Ectodermal cell (in vitro differentiated cells): ENCODE measurements around the gene HSD3B7.

Experiments used
- H3K27ac ChIP-seq: 2 replicates; pipeline ENCODE4 v1.7.0; 2013; ENCODE audit warnings: mild to moderate bottlenecking, low read depth, low read length; ENCODE audit not compliant: insufficient read depth, poor library complexity, severe bottlenecking
- H3K27me3 ChIP-seq: 2 replicates; pipeline ENCODE4 v1.7.0; 2013; ENCODE audit warnings: mild to moderate bottlenecking, low read length; ENCODE audit not compliant: insufficient read depth, control insufficient read depth, poor library complexity, severe bottlenecking
- H3K36me3 ChIP-seq: one replicate; pipeline ENCODE4 v1.7.0; 2013; ENCODE audit warnings: low read length; ENCODE audit not compliant: control insufficient read depth, insufficient read depth
- H3K4me1 ChIP-seq: one replicate; pipeline ENCODE4 v1.7.0; 2013; ENCODE audit warnings: low read length; ENCODE audit not compliant: control insufficient read depth, insufficient read depth
- H3K4me3 ChIP-seq: 2 replicates; pipeline ENCODE4 v1.7.0; 2013; ENCODE audit warnings: low read depth, low read length, control low read depth; ENCODE audit not compliant: insufficient read depth
- H3K9me3 ChIP-seq: 2 replicates; pipeline ENCODE4 v1.7.0; 2013; ENCODE audit warnings: mild to moderate bottlenecking, low read length, moderate library complexity; ENCODE audit not compliant: control insufficient read depth
- WGBS, 2 experiments: methylation state at CpG; one replicate each; pipeline ENCODE4 v1.1.7; 2013; ENCODE audit warnings: missing lambda C conversion rate in 2 of 2; 5-methylcytosine and 5-hydroxymethylcytosine counted together

Gene HSD3B7

DNA sequence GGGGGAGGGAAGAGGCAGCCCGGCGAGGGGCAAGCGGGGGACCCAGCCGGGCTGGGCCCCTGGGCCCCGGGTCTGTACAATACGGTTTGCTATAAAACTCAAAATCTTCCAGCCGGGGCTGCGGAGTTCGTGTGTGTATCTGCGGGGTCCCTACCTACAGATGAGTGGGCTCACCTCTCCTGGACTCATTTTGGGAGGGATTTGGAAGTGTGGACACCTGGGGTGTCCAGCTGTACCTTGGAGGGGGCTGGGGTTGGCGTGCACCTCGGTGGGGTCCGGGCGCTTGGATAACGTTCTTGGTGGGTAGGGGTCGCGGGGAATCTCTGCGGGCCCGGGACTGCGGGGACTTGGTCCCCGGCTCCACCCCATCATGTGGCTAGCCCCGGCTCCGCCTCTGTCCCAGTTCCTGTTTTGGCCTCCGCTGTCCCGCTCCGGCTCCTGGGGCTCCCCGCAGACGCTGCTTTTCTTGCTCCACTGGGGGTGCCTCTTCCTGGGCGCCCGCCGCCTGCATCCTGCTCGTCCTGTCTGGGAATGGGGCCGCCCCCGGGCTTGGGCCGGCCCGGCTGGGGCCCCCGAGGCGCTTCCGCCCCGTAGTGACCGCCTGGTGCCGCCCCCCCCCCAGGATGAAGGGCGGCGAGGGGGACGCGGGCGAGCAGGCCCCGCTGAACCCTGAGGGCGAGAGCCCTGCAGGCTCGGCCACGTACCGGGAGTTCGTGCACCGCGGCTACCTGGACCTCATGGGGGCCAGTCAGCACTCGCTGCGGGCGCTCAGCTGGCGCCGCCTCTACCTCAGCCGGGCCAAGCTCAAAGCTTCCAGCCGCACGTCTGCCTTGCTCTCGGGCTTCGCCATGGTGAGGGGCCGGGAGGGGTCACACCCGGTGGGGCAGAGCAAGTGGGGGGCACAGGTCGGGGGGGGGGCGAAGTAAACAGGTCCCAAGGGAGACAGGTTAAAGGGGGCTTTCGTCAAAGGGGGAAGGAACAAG is 36.0 kb upstream of the HSD3B7 start, which contains the start of gene ORAI3:
ORAI3 (plus strand) TSS at position 402 of the 983 bp plus-strand sequence; CDS start at position 624, 222 bp downstream.
- WGBS, 2 experiments, result 0% methylated on average over 70 of the region's 70 CpGs

DNA sequence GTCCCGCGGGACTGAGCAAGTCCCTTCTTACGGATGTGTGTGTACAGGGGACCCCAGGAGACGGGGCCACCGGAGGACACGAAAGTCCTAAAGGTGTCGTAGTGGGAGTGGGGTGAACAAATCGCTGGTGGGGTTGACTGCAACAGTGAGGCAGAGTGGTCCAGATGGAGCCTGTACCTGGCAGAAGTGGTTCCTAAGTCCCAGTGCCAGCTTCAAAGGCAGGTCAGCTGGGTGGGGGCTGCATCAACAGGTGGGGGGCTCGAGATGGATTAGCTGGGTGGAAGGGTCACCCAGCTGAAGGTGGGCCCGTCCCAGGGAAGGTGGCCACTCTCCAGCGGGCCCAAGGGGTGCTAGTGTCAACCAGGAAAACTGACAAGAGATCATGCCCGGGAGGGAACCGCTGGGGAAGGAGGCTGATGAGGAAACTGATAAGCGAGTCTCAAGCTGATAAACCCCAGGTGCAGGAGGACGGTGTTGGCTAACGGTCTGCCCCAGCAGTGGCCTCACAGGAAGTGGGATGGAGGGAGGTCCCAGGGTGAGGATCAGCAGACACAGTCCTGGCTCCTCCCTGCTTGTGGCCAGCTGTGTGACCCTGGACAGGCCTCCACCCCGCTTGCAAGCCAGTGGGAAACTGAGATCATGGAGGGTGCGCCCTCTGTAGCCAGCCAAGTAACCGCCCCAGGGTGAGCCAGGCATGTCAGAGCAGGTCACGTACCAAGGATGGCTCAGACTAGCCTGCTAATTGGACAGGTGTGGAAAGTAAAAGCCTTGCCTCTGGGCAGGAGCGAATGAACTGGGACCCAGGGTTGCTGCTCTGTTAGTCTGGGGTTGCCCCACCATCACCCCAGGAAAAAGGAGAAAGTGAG is 35.1 kb upstream of the HSD3B7 start:
- peak overlapping the region; percentile 87 for H3K4me3 ChIP-seq
- no peaks in the 10 kb centered on the region for H3K27me3 ChIP-seq
- H3K4me1 ChIP-seq, result peaks cover 19% of the 10 kb centered on the region
- peaks cover 2% of the 10 kb centered on the region for H3K36me3 ChIP-seq
- 12 to 14% methylated on average over 21 of the region's 21 CpGs for WGBS, 2 experiments
- no peak overlapping the region for H3K27ac ChIP-seq
- H3K9me3 ChIP-seq, result no peaks in the 10 kb centered on the region

More for the DNA sequence above, 36.0 kb upstream of the HSD3B7 start, which contains the start of gene ORAI3:
- Histone ChIP-seq H3K4me1 (peaks cover 16% of the 10 kb centered on the region), H3K36me3 (peaks cover 11% of the 10 kb centered on the region), H3K27me3 (no peaks in the 10 kb centered on the region), H3K9me3 (no peaks in the 10 kb centered on the region), H3K4me3 (peak within 1 kb of the TSS; percentile 87), H3K27ac (peak within 1 kb of the TSS; percentile 97)

DNA sequence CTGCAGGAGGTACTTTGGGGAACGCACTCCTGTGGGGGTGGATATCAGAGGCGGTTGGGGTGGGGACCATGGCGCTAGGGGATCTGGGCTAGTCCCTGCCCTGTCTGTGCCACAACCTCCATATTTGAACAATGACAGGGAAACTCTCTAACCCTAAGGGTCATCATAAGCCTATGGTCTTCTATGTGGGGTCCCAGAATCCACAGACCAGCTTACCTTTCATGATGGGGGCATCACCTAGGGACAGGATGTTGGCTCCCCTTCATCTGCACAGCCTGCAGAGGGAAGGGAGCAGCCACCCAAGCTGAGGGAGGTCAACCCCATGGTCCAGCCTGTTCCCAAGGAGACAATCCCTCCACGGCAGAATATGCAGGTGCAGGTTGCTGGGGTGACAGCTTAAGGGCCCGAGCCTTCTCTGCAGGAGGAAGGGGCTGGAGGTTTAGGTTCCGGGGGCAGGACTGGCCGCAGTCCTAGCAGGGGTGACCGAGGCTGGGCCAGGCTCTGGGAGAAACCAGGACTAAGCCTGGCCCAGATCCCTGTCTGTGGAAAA is 34.4 kb upstream of the HSD3B7 start:
- Histone ChIP-seq H3K4me3 (peak overlapping the region; percentile 87), H3K9me3 (no peaks in the 10 kb centered on the region), H3K27me3 (no peaks in the 10 kb centered on the region), H3K36me3 (no peaks in the 10 kb centered on the region), H3K4me1 (peaks cover 19% of the 10 kb centered on the region), H3K27ac (no peak overlapping the region)
- 86 to 89% methylated on average over 8 of the region's 8 CpGs for WGBS, 2 experiments

DNA sequence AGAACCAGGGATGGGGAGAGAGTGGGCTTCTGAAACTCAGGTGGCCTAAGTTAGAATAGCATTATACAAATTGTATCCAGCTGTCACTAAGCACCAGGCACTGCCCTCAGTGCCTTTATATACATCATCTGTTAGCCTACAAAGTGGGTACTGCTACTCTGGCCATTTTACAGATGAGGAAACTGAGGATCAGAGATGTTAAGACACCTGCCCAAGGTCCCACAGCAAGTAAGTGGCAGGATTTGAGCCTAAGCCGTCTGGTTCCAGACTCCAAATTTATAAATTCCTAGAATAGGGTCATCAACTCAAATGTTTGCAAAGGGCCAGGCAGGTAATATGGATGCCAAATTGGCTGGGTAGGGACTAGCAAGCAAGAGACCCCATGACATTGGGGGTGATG is 33.8 kb upstream of the HSD3B7 start:
- Histone ChIP-seq H3K4me1 (peaks cover 19% of the 10 kb centered on the region), H3K27ac (no peak overlapping the region), H3K4me3 (no peak overlapping the region), H3K36me3 (no peaks in the 10 kb centered on the region), H3K9me3 (no peaks in the 10 kb centered on the region), H3K27me3 (no peaks in the 10 kb centered on the region)
- WGBS, 2 experiments, result 88 to 97% methylated on average over 1 of the region's 1 CpG

DNA sequence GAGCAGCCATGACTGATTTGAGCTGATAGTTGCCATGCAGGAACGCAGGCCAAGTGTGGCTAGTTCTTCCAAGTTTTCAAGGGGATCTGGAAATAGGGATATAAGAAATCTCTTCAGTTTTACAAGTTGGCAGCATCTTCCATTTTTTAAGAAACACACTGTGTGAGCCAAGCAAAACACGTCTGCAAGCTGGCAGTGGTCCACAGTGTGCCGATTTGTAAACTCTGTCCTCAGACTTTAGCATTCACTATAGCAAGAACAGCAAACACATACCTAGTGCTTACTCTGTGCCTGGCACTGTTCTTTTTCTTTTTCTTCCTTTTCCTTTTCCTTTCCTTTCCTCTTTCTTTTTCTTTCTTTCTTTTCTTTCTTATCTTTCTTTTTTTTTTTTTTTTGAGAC is 33.3 kb upstream of the HSD3B7 start:
- H3K27ac ChIP-seq, result no peak overlapping the region
- no peak overlapping the region for H3K4me3 ChIP-seq
- no peaks in the 10 kb centered on the region for H3K36me3 ChIP-seq
- no peaks in the 10 kb centered on the region for H3K27me3 ChIP-seq
- H3K9me3 ChIP-seq, result no peaks in the 10 kb centered on the region
- peaks cover 19% of the 10 kb centered on the region for H3K4me1 ChIP-seq
- whole genome bisulfite sequencing, 2 experiments, result 93 to 95% methylated on average over 3 of the region's 3 CpGs

DNA sequence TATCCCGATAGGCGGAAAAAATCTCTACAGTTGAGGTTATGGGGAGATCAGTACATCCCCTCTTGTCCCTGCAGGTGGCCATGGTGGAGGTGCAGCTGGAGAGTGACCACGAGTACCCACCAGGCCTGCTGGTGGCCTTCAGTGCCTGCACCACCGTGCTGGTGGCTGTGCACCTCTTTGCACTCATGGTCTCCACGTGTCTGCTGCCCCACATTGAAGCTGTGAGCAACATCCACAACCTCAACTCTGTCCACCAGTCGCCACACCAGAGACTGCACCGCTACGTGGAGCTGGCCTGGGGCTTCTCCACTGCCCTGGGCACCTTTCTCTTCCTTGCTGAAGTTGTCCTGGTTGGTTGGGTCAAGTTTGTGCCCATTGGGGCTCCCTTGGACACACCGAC is 31.9 kb upstream of the HSD3B7 start:
- H3K36me3 ChIP-seq, result no peaks in the 10 kb centered on the region
- H3K9me3 ChIP-seq, result no peaks in the 10 kb centered on the region
- no peak overlapping the region for H3K4me3 ChIP-seq
- WGBS, 2 experiments, result 78 to 80% methylated on average over 9 of the region's 9 CpGs
- H3K27me3 ChIP-seq, result no peaks in the 10 kb centered on the region
- peaks cover 13% of the 10 kb centered on the region for H3K4me1 ChIP-seq
- no peak overlapping the region for H3K27ac ChIP-seq

DNA sequence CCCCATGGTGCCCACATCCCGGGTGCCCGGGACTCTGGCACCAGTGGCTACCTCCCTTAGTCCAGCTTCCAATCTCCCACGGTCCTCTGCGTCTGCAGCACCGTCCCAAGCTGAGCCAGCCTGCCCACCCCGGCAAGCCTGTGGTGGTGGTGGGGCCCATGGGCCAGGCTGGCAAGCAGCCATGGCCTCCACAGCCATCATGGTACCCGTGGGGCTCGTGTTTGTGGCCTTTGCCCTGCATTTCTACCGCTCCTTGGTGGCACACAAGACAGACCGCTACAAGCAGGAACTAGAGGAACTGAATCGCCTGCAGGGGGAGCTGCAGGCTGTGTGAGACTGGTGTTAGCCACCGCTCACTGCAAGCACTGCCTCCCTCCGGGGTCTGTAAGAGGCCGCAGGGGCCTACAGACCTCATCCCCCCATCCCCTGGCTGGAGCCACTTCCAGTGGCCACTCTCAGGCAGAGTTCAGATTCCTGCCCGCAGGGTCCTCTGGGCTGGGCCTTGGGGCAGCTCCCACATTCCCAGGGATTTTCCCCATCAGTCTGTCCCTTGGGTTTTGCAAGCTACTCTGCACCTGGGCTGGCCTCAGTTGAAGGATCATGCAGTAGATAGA is 31.4 kb upstream of the HSD3B7 start:
- H3K36me3 ChIP-seq, result no peaks in the 10 kb centered on the region
- H3K4me3 ChIP-seq, result no peak overlapping the region
- H3K9me3 ChIP-seq, result no peaks in the 10 kb centered on the region
- no peaks in the 10 kb centered on the region for H3K27me3 ChIP-seq
- 38 to 39% methylated on average over 15 of the region's 15 CpGs for WGBS, 2 experiments
- H3K27ac ChIP-seq, result peak overlapping the region; percentile 63
- H3K4me1 ChIP-seq, result peaks cover 15% of the 10 kb centered on the region

DNA sequence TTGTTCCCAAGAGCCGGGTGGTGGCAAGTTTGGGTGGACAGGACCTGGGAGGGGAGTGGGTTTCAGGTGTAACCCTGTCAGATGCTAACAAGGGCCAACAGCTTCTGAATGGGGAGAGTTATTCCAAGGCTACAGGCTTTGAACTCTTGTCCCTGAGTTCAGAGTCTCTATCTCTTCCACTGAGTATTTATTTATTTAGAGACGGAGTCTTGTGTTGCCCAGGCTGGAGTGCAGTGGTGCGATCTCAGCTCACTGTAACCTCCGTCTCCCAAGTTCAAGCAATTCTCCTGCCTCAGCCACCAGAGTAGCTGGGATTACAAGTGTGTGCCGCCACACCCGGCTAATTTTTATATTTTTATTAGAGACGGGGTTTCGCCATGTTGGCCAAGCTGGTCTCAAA is 30.0 kb upstream of the HSD3B7 start:
- no peaks in the 10 kb centered on the region for H3K9me3 ChIP-seq
- no peak overlapping the region for H3K4me3 ChIP-seq
- H3K36me3 ChIP-seq, result peaks cover 6% of the 10 kb centered on the region
- H3K27me3 ChIP-seq, result no peaks in the 10 kb centered on the region
- H3K4me1 ChIP-seq, result peaks cover 19% of the 10 kb centered on the region
- H3K27ac ChIP-seq, result no peak overlapping the region
- 94 to 96% methylated on average over 8 of the region's 8 CpGs for WGBS, 2 experiments

DNA sequence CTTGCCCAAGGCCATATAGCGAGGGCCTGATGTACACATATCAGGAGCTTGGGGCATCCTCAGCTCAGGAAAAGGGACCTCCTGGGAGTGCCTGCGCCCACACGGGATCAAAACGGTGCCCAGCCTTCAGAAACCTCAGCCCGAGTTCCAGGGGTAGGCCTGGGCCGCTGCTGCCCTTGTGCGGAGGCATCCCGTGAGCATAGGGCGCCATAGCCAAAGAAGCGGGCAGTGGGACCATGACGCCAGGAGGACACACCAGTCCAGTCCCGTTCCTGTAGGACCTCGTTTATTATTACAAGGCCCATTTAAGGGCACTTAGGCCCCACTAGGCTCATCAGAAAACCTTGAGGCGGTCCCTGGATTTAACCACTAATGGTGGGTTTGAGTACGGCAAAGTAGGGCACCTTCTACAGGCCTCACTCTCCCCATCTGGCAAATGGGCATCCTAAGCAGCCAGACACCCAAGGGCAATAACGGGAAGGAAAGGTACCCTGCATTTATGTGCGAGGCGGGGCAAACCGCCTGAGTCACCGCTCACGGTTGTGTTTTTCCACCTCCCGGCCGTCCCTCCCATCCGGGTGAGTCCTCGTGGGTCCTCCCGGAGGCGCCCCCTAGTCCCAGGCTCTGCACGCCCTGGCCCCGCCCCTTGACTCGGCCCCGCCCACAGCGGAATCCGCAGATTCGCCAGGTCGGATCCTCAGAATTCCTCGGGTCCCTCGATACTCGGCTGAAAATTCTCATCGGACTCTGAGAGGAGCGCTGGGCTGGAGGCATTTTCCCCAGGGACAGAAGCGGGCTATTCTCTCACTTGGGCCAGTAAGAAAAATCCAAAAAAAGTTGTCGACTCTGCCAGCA is 28.2 kb upstream of the HSD3B7 start:
- WGBS, 2 experiments, result 33% methylated on average over 42 of the region's 42 CpGs

More for the DNA sequence above, 28.2 kb upstream of the HSD3B7 start:
- peaks cover 20% of the 10 kb centered on the region for H3K36me3 ChIP-seq
- H3K4me1 ChIP-seq, result peaks cover 13% of the 10 kb centered on the region
- no peaks in the 10 kb centered on the region for H3K27me3 ChIP-seq
- peak overlapping the region; percentile 91 for H3K27ac ChIP-seq
- no peaks in the 10 kb centered on the region for H3K9me3 ChIP-seq
- peak overlapping the region; percentile 66 for H3K4me3 ChIP-seq
